Hepatocyte (in vitro differentiated cells): Measurements from ENCODE around the gene INTS13.

Experiments
- EZH2 ChIP-seq: fragments of 200-600 bp; sonication (generic); IDR thresholded peaks from 2 replicates; pipeline ENCODE4 v1.6.1; 2016; ENCODE audit warnings: antibody characterized with exemption, mild to moderate bottlenecking, borderline replicate concordance
- EZH2phosphoT487 ChIP-seq: fragments of 200-600 bp; sonication (generic); IDR thresholded peaks from one replicate; pipeline ENCODE4 v1.6.1; 2018; ENCODE audit warnings: antibody characterized with exemption, mild to moderate bottlenecking, low read depth, moderate library complexity; ENCODE audit not compliant: unreplicated experiment, severe bottlenecking
- TF ChIP-seq, protein P1 (sequence below): fragments of 200-600 bp; sonication (generic); IDR thresholded peaks from 2 replicates; pipeline ENCODE4 v1.5.1; 2016; ENCODE audit warnings: antibody characterized with exemption, mild to moderate bottlenecking; ENCODE audit not compliant: poor library complexity

DNA sequence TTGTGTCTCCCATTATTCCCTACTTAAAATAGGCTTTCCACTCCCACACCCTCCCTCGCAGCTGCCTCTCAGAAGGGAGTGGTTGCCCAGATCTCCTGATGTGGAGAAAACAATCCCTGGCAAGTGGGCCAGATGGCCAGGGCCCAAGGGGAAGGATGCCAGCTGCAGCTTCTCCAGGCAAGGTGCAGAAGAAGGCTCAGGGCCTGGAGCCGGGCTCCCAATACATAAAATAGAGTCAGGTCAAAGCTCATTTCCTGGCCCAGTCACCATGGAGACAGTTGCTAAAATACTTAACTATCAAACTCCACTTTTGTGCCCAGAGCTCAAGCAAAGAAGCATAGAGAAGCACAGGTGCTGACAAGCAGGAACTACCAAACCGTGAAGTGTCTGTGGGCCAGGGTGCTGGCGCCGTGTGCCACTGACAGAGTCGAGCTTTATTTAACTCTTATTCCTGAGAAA lies 59.1 kb downstream of the INTS13 start:
- TF ChIP-seq EZH2phosphoT487 (no peak), EZH2 (no peak)
- TF ChIP-seq, protein P1, sequence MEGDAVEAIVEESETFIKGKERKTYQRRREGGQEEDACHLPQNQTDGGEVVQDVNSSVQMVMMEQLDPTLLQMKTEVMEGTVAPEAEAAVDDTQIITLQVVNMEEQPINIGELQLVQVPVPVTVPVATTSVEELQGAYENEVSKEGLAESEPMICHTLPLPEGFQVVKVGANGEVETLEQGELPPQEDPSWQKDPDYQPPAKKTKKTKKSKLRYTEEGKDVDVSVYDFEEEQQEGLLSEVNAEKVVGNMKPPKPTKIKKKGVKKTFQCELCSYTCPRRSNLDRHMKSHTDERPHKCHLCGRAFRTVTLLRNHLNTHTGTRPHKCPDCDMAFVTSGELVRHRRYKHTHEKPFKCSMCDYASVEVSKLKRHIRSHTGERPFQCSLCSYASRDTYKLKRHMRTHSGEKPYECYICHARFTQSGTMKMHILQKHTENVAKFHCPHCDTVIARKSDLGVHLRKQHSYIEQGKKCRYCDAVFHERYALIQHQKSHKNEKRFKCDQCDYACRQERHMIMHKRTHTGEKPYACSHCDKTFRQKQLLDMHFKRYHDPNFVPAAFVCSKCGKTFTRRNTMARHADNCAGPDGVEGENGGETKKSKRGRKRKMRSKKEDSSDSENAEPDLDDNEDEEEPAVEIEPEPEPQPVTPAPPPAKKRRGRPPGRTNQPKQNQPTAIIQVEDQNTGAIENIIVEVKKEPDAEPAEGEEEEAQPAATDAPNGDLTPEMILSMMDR: no peak
